Activated CD8-positive, alpha-beta T cell treated with anti-CD3 and anti-CD28 coated beads, Interleukin-2, amount 10 ng/mL, durations not matched to agents 7 days and 5 days (primary cell): ENCODE measurements around the gene PAM. TPM values are rescaled to one million over a fixed set of nuclear protein-coding genes. Genes with fewer than 3 reads are reported as not detected.

ENCODE experiments used
- ATAC-seq: fragments of 150-1000 bp; cut with Tn5 transposase; one replicate; pipeline ENCODE4 v1.10.0; 2021; ENCODE audit warnings: moderate library complexity
- CTCF ChIA-PET: fragments of 350-600 bp; sonication (Branson Sonifier 250); formaldehyde crosslinking; loops from one replicate; lab custom pipeline; 2021; ENCODE audit warnings: antibody characterized with exemption; lab: Charles Lee
- POLR2A ChIA-PET: fragments of 350-600 bp; sonication (Branson Sonifier 250); formaldehyde crosslinking; loops from one replicate; lab custom pipeline; 2021; ENCODE audit warnings: antibody characterized with exemption; lab: Charles Lee
- DNase-seq: peaks from one replicate; pipeline ENCODE4 v3.0.0-alpha.2; 2020
- H3K27ac Mint-ChIP-seq: one replicate; pipeline ENCODE4 v1.8.0; 2021; ENCODE audit warnings: mild to moderate bottlenecking, mixed read lengths
- H3K27me3 Mint-ChIP-seq: one replicate; pipeline ENCODE4 v1.8.0; 2021; ENCODE audit warnings: low read depth, mixed read lengths
- H3K36me3 Mint-ChIP-seq: one replicate; pipeline ENCODE4 v1.8.0; 2021; ENCODE audit warnings: low read depth, mixed read lengths
- H3K4me1 Mint-ChIP-seq: one replicate; pipeline ENCODE4 v1.8.0; 2021; ENCODE audit warnings: low read depth, mixed read lengths
- H3K4me3 Mint-ChIP-seq: one replicate; pipeline ENCODE4 v1.8.0; 2021; ENCODE audit warnings: mild to moderate bottlenecking, mixed read lengths
- H3K9me3 Mint-ChIP-seq: one replicate; pipeline ENCODE4 v1.8.0; 2022; ENCODE audit warnings: mixed read lengths; ENCODE audit not compliant: insufficient read depth
- total RNA-seq, 2 experiments: library from RNA; stranded (reverse); gene quantifications; one replicate each; pipeline ENCODE4 v1.2.3, GENCODE V29; 2021

PAM gene
- total RNA-seq, 2 experiments from 2014 or later: 16.1 to 16.3 TPM

- Mint-ChIP-seq H3K27ac (no peak overlapping the region), H3K9me3 (no peaks in the 10 kb centered on the region), H3K27me3 (no peaks in the 10 kb centered on the region), H3K36me3 (no peaks in the 10 kb centered on the region), H3K4me3 (no peak overlapping the region), H3K4me1 (no peaks in the 10 kb centered on the region)
- POLR2A ChIA-PET: no interaction called here
- ATAC-seq (no peak), DNase-seq (no peak)
- CTCF ChIA-PET: no interaction called here
Observed at GRCh38 chr5:102927007-102927406, 171.9 kb downstream of the PAM start.

- H3K9me3 Mint-ChIP-seq: no peaks in the 10 kb centered on the region
- CTCF ChIA-PET: no interaction called here
- no peak for ATAC-seq
- H3K4me1 Mint-ChIP-seq: no peaks in the 10 kb centered on the region
- H3K36me3 Mint-ChIP-seq: peaks cover 2% of the 10 kb centered on the region
- no peak overlapping the region for H3K27ac Mint-ChIP-seq
- no peaks in the 10 kb centered on the region for H3K27me3 Mint-ChIP-seq
- no peak for DNase-seq
- POLR2A ChIA-PET: interaction anchor here (0.8 kb wide), 1 partner anchor 47 kb away, joined by 3 read pairs; no protein-coding TSS in a partner anchor
- H3K4me3 Mint-ChIP-seq: no peak overlapping the region
Observed at GRCh38 chr5:102930244-102930643, 175.1 kb downstream of the PAM start.

GRCh38 chr5:102931085-102931725 lies 176.1 kb downstream of the PAM start:
- POLR2A ChIA-PET: interaction anchor here (0.8 kb wide), 2 partner anchors 32 to 46 kb away, joined by 3 to 5 read pairs; no protein-coding TSS in a partner anchor
- CTCF ChIA-PET: interaction anchor here (1.6 to 1.8 kb wide), 2 partner anchors 23 to 208 kb away, joined by 5 to 6 read pairs; no protein-coding TSS in a partner anchor
- Mint-ChIP-seq H3K9me3 (no peaks in the 10 kb centered on the region), H3K4me1 (no peaks in the 10 kb centered on the region), H3K4me3 (no peak overlapping the region), H3K27me3 (no peaks in the 10 kb centered on the region), H3K36me3 (peaks cover 2% of the 10 kb centered on the region), H3K27ac (no peak overlapping the region)
- ATAC-seq (no peak), DNase-seq (no peak)

- peaks cover 2% of the 10 kb centered on the region for H3K36me3 Mint-ChIP-seq
- ChIA-PET CTCF (interaction anchor here (1.6 kb wide), 1 partner anchor 22 kb away, joined by 5 read pairs; no protein-coding TSS in a partner anchor), POLR2A (interaction anchor here (0.7 kb wide), 1 partner anchor 106 kb away, joined by 3 read pairs; no protein-coding TSS in a partner anchor)
- no peak for DNase-seq
- H3K27ac Mint-ChIP-seq: no peak overlapping the region
- H3K4me1 Mint-ChIP-seq: no peaks in the 10 kb centered on the region
- H3K27me3 Mint-ChIP-seq: no peaks in the 10 kb centered on the region
- H3K4me3 Mint-ChIP-seq: no peak overlapping the region
- H3K9me3 Mint-ChIP-seq: no peaks in the 10 kb centered on the region
- ATAC-seq: no peak
Observed at GRCh38 chr5:102932781-102933180, 177.7 kb downstream of the PAM start.

- CTCF ChIA-PET: no interaction called here
- Mint-ChIP-seq H3K4me1 (no peaks in the 10 kb centered on the region), H3K9me3 (no peaks in the 10 kb centered on the region), H3K27ac (no peak overlapping the region), H3K4me3 (no peak overlapping the region), H3K27me3 (no peaks in the 10 kb centered on the region), H3K36me3 (peaks cover 2% of the 10 kb centered on the region)
- ATAC-seq (no peak), DNase-seq (no peak)
- POLR2A ChIA-PET: interaction anchor here (0.7 kb wide), 1 partner anchor 107 kb away, joined by 3 read pairs; no protein-coding TSS in a partner anchor
Observed at GRCh38 chr5:102933316-102933715, 178.2 kb downstream of the PAM start.

GRCh38 chr5:102933721-102934459 lies 178.8 kb downstream of the PAM start:
- CTCF ChIA-PET: no interaction called here
- Mint-ChIP-seq H3K9me3 (no peaks in the 10 kb centered on the region), H3K27ac (no peak overlapping the region), H3K27me3 (no peaks in the 10 kb centered on the region), H3K4me3 (no peak overlapping the region), H3K4me1 (no peaks in the 10 kb centered on the region), H3K36me3 (peaks cover 2% of the 10 kb centered on the region)
- DNase-seq: no peak
- no peak for ATAC-seq
- POLR2A ChIA-PET: interaction anchor here (0.7 kb wide), 1 partner anchor 108 kb away, joined by 3 read pairs; no protein-coding TSS in a partner anchor

GRCh38 chr5:102937894-102938293 lies 182.8 kb downstream of the PAM start:
- Mint-ChIP-seq H3K27me3 (no peaks in the 10 kb centered on the region), H3K4me1 (no peaks in the 10 kb centered on the region), H3K9me3 (no peaks in the 10 kb centered on the region), H3K4me3 (no peak overlapping the region), H3K27ac (no peak overlapping the region), H3K36me3 (peaks cover 2% of the 10 kb centered on the region)
- DNase-seq: no peak
- POLR2A ChIA-PET: no interaction called here
- CTCF ChIA-PET: no interaction called here
- ATAC-seq: no peak

GRCh38 chr5:102941111-102941510 lies 186.0 kb downstream of the PAM start:
- no peaks in the 10 kb centered on the region for H3K36me3 Mint-ChIP-seq
- DNase-seq: no peak
- H3K27me3 Mint-ChIP-seq: no peaks in the 10 kb centered on the region
- H3K27ac Mint-ChIP-seq: no peak overlapping the region
- H3K4me3 Mint-ChIP-seq: no peak overlapping the region
- no peaks in the 10 kb centered on the region for H3K4me1 Mint-ChIP-seq
- ChIA-PET POLR2A (no interaction called here), CTCF (no interaction called here)
- no peaks in the 10 kb centered on the region for H3K9me3 Mint-ChIP-seq
- ATAC-seq: no peak

- H3K27me3 Mint-ChIP-seq: no peaks in the 10 kb centered on the region
- H3K4me1 Mint-ChIP-seq: no peaks in the 10 kb centered on the region
- CTCF ChIA-PET: no interaction called here
- no peaks in the 10 kb centered on the region for H3K9me3 Mint-ChIP-seq
- H3K27ac Mint-ChIP-seq: no peak overlapping the region
- ATAC-seq (no peak), DNase-seq (no peak)
- H3K36me3 Mint-ChIP-seq: no peaks in the 10 kb centered on the region
- POLR2A ChIA-PET: no interaction called here
- H3K4me3 Mint-ChIP-seq: no peak overlapping the region
Observed at GRCh38 chr5:102946414-102946813, 191.3 kb downstream of the PAM start.

GRCh38 chr5:102946971-102947370 lies 191.9 kb downstream of the PAM start:
- Mint-ChIP-seq H3K27ac (no peak overlapping the region), H3K27me3 (no peaks in the 10 kb centered on the region), H3K9me3 (no peaks in the 10 kb centered on the region), H3K4me1 (no peaks in the 10 kb centered on the region), H3K36me3 (no peaks in the 10 kb centered on the region), H3K4me3 (no peak overlapping the region)
- ChIA-PET CTCF (no interaction called here), POLR2A (no interaction called here)
- DNase-seq (no peak), ATAC-seq (no peak)

GRCh38 chr5:102955488-102955887 lies 200.4 kb downstream of the PAM start:
- POLR2A ChIA-PET: no interaction called here

GRCh38 chr5:102956599-102956998 lies 201.5 kb downstream of the PAM start:
- H3K9me3 Mint-ChIP-seq: no peaks in the 10 kb centered on the region
- H3K27me3 Mint-ChIP-seq: no peaks in the 10 kb centered on the region
- ATAC-seq (no peak), DNase-seq (no peak)
- no peak overlapping the region for H3K27ac Mint-ChIP-seq
- peaks cover 3% of the 10 kb centered on the region for H3K36me3 Mint-ChIP-seq
- ChIA-PET CTCF (no interaction called here), POLR2A (no interaction called here)
- no peak overlapping the region for H3K4me3 Mint-ChIP-seq
- H3K4me1 Mint-ChIP-seq: no peaks in the 10 kb centered on the region

More at GRCh38 chr5:102955488-102955887, 200.4 kb downstream of the PAM start:
- CTCF ChIA-PET: interaction anchor here (0.5 kb wide), 1 partner anchor 16 kb away, joined by 3 read pairs; no protein-coding TSS in a partner anchor
- Mint-ChIP-seq H3K4me1 (no peaks in the 10 kb centered on the region), H3K27me3 (no peaks in the 10 kb centered on the region), H3K4me3 (no peak overlapping the region), H3K27ac (no peak overlapping the region), H3K36me3 (peaks cover 3% of the 10 kb centered on the region), H3K9me3 (no peaks in the 10 kb centered on the region)
- DNase-seq (no peak), ATAC-seq (no peak)
